Glutamatergic neuron (in vitro differentiated cells): ENCODE results near the gene LDLRAD3. TPM values are rescaled to one million over a fixed set of nuclear protein-coding genes. Genes with fewer than 3 reads are reported as not detected.

ENCODE experiments used
- DNase-seq: peaks from one replicate; pipeline ENCODE4 v3.0.0; 2022
- H3K27ac Mint-ChIP-seq: one replicate; pipeline ENCODE4 v1.8.0; 2020; ENCODE audit warnings: mild to moderate bottlenecking, mixed read lengths, inconsistent platforms; ENCODE audit not compliant: unreplicated experiment
- H3K27me3 Mint-ChIP-seq: one replicate; pipeline ENCODE4 v1.8.0; 2020; ENCODE audit warnings: mild to moderate bottlenecking, moderate library complexity, mixed read lengths, inconsistent platforms; ENCODE audit not compliant: unreplicated experiment
- H3K36me3 Mint-ChIP-seq: one replicate; pipeline ENCODE4 v1.8.0; 2020; ENCODE audit warnings: mild to moderate bottlenecking, mixed read lengths, inconsistent platforms; ENCODE audit not compliant: unreplicated experiment
- H3K4me1 Mint-ChIP-seq: one replicate; pipeline ENCODE4 v1.8.0; 2020; ENCODE audit warnings: mild to moderate bottlenecking, low read depth, mixed read lengths, inconsistent platforms; ENCODE audit not compliant: unreplicated experiment
- H3K4me3 Mint-ChIP-seq: one replicate; pipeline ENCODE4 v1.8.0; 2020; ENCODE audit warnings: mild to moderate bottlenecking, mixed read lengths, inconsistent platforms; ENCODE audit not compliant: unreplicated experiment
- H3K9me3 Mint-ChIP-seq: one replicate; pipeline ENCODE4 v1.8.0; 2020; ENCODE audit warnings: mild to moderate bottlenecking, moderate library complexity, mixed read lengths, inconsistent platforms; ENCODE audit not compliant: unreplicated experiment
- total RNA-seq: library from RNA; stranded (reverse); fragmentation: NEBNext Ultra II Directional; extraction: Animal tissue kit (Norgen Biotek cat#: 25700); gene quantifications from one replicate; pipeline ENCODE4 v1.2.1, GENCODE V29; 2021; ENCODE audit not compliant: unreplicated experiment
- TF ChIP-seq, protein P1 (sequence below): fragments of 200-600 bp; sonication (generic); IDR thresholded peaks from one replicate; pipeline ENCODE4 v1.5.0; 2021; ENCODE audit not compliant: partially characterized antibody, unreplicated experiment

Gene LDLRAD3
- total RNA-seq, 1 donor from 2014 or later, result 59.9 TPM

GRCh38 chr11:36271794-36272407 lies 328.0 kb downstream of the LDLRAD3 start:
- no peak for DNase-seq
- no peaks in the 10 kb centered on the region for H3K27me3 Mint-ChIP-seq
- H3K9me3 Mint-ChIP-seq, result peaks cover 5% of the 10 kb centered on the region
- TF ChIP-seq, protein P1, sequence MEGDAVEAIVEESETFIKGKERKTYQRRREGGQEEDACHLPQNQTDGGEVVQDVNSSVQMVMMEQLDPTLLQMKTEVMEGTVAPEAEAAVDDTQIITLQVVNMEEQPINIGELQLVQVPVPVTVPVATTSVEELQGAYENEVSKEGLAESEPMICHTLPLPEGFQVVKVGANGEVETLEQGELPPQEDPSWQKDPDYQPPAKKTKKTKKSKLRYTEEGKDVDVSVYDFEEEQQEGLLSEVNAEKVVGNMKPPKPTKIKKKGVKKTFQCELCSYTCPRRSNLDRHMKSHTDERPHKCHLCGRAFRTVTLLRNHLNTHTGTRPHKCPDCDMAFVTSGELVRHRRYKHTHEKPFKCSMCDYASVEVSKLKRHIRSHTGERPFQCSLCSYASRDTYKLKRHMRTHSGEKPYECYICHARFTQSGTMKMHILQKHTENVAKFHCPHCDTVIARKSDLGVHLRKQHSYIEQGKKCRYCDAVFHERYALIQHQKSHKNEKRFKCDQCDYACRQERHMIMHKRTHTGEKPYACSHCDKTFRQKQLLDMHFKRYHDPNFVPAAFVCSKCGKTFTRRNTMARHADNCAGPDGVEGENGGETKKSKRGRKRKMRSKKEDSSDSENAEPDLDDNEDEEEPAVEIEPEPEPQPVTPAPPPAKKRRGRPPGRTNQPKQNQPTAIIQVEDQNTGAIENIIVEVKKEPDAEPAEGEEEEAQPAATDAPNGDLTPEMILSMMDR, result no peak
- no peaks in the 10 kb centered on the region for H3K4me1 Mint-ChIP-seq
- no peak overlapping the region for H3K4me3 Mint-ChIP-seq
- peaks cover 13% of the 10 kb centered on the region for H3K36me3 Mint-ChIP-seq
- H3K27ac Mint-ChIP-seq, result no peak overlapping the region

GRCh38 chr11:36273110-36273509 lies 329.2 kb downstream of the LDLRAD3 start:
- peaks cover 13% of the 10 kb centered on the region for H3K36me3 Mint-ChIP-seq
- peaks cover 5% of the 10 kb centered on the region for H3K9me3 Mint-ChIP-seq
- TF ChIP-seq, protein P1, result no peak
- no peak for DNase-seq
- H3K27me3 Mint-ChIP-seq, result no peaks in the 10 kb centered on the region
- H3K4me3 Mint-ChIP-seq, result no peak overlapping the region
- H3K4me1 Mint-ChIP-seq, result no peaks in the 10 kb centered on the region
- H3K27ac Mint-ChIP-seq, result no peak overlapping the region

DNA sequence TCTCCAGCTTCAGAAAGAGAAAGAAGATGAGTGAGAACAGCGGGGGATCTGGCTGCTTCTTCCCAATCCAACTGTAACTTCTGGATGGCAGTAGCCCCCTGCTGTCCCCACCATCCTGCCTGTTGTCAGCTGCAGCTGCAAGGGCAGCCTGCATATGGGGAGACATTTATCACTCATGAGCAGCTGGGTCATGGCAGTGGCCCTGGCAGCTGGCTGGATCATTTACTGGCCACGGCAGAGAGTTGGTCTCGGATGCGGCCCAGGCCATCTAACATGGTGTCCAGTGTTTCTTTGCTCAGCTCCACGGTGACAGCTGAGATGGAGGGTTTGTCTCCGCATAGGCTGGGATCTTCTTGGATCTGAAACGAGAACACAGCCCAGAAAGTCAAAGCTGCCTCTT lies 330.6 kb downstream of the LDLRAD3 start:
- TF ChIP-seq, protein P1, result no peak

DNA sequence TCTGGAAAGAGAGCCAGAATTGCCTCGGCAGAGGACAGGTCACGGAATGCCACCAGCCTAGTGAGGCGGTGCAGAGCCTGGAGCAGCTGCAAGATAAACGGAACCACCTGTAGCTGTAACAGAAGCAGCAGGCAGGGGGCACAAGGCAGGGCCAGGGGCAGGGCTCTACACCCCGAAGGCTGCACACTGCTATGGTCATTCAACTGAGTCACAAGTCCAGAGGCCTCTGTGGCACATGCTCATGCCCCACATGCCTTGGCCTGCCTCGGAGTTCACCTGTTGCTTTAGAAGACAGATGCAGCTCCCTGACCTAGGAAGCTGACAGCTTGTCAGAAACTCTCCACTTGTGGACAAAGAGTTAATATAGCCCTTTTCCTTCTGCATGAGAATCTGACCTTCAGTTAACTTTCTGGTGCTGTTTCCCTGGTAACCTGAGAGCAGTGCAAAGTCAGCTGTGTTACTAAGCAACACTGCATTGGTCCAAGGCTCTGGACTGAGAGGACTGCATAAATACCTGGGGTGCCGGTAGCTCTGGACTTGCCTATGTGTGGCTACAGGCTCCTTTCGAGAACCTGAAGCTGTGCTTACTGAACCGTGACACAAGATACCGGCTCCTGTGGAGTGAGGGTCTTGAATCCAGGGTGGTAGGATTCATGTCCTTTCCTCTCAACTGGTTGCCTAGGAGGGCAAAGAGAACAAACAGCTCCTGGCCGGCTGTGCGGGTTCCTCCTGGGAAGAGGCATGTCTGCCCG lies 334.8 kb downstream of the LDLRAD3 start:
- TF ChIP-seq, protein P1, result no peak
- H3K27ac Mint-ChIP-seq, result no peak overlapping the region
- no peaks in the 10 kb centered on the region for H3K27me3 Mint-ChIP-seq
- no peak for DNase-seq
- no peaks in the 10 kb centered on the region for H3K4me1 Mint-ChIP-seq
- H3K4me3 Mint-ChIP-seq, result no peak overlapping the region
- peaks cover 10% of the 10 kb centered on the region for H3K36me3 Mint-ChIP-seq
- peaks cover 3% of the 10 kb centered on the region for H3K9me3 Mint-ChIP-seq

More for the DNA sequence above, 330.6 kb downstream of the LDLRAD3 start:
- H3K4me3 Mint-ChIP-seq, result no peak overlapping the region
- H3K4me1 Mint-ChIP-seq, result no peaks in the 10 kb centered on the region
- H3K36me3 Mint-ChIP-seq, result peaks cover 13% of the 10 kb centered on the region
- peaks cover 5% of the 10 kb centered on the region for H3K9me3 Mint-ChIP-seq
- no peak overlapping the region for H3K27ac Mint-ChIP-seq
- DNase-seq, result no peak
- H3K27me3 Mint-ChIP-seq, result no peaks in the 10 kb centered on the region

DNA sequence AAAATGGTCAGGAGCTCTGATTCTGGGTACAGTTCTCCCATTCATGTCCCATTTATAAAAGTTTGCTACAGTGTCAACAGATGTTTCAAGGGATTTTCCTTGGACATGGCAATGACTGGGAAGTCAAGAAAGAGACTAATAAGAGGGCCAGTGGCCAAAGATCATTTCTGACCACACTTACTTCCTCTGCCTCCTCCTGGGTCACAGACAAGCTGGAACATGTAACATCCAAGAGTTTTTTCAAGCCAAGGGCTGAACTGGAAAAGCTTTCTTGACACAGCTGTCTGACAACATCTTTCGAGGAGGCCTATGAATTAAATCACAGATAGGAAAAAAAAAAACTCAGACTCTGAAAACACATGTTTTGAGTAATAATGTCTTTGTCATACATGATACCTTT lies 336.7 kb downstream of the LDLRAD3 start:
- H3K27me3 Mint-ChIP-seq, result no peaks in the 10 kb centered on the region
- no peak overlapping the region for H3K4me3 Mint-ChIP-seq
- no peak for DNase-seq
- TF ChIP-seq, protein P1, result no peak
- peaks cover 3% of the 10 kb centered on the region for H3K9me3 Mint-ChIP-seq
- H3K27ac Mint-ChIP-seq, result no peak overlapping the region
- H3K4me1 Mint-ChIP-seq, result no peaks in the 10 kb centered on the region
- peaks cover 10% of the 10 kb centered on the region for H3K36me3 Mint-ChIP-seq
